K562 (cell line): Measurements from ENCODE around the gene PRPH2. TPM values are rescaled to one million over a fixed set of nuclear protein-coding genes. Genes with fewer than 3 reads are reported as not detected.

Experiments
- ARID2 ChIP-seq: fragments of 450-650 bp; IDR thresholded peaks from 2 replicates; pipeline ENCODE4 v1.6.1; 2017; ENCODE audit warnings: antibody characterized with exemption, mild to moderate bottlenecking
- CREB5 ChIP-seq: fragments of 250-450 bp; sonication (Bioruptor Pico); IDR thresholded peaks from 2 replicates; pipeline ENCODE4 v1.5.0; 2020; ENCODE audit warnings: mild to moderate bottlenecking
- EP400 ChIP-seq: fragments of 450-650 bp; IDR thresholded peaks from 2 replicates; pipeline ENCODE4 v1.6.1; 2017; ENCODE audit warnings: antibody characterized with exemption, mild to moderate bottlenecking, moderate library complexity
- GATA2 ChIP-seq: sonication (generic); formaldehyde crosslinking; IDR thresholded peaks from 2 replicates; pipeline ENCODE4 v1.4.0; 2020; ENCODE audit warnings: mild to moderate bottlenecking, missing genetic modification reagents
- HNRNPUL1 ChIP-seq: fragments of 200-400 bp; formaldehyde crosslinking; IDR thresholded peaks from 2 replicates; pipeline ENCODE4 v1.6.1; 2017; ENCODE audit warnings: low read length
- ILK ChIP-seq: fragments of 450-650 bp; IDR thresholded peaks from 2 replicates; pipeline ENCODE4 v1.6.1; 2016; ENCODE audit warnings: missing genetic modification characterization, low read depth, mild to moderate bottlenecking, missing compliant biosample characterization, moderate library complexity, borderline replicate concordance
- KLF6 ChIP-seq: fragments of 250-450 bp; sonication (Bioruptor Pico); IDR thresholded peaks from 2 replicates; pipeline ENCODE4 v1.4.0; 2020; ENCODE audit warnings: mild to moderate bottlenecking, moderate library complexity, borderline replicate concordance
- NCOA6 ChIP-seq: fragments of 450-650 bp; IDR thresholded peaks from 2 replicates; pipeline ENCODE4 v1.6.1; 2017; ENCODE audit warnings: mild to moderate bottlenecking
- RHOXF2B ChIP-seq: fragments of 250-450 bp; sonication (Bioruptor Pico); conservative IDR thresholded peaks from 2 replicates; pipeline ENCODE4 v1.5.1; 2021
- RREB1 ChIP-seq: fragments of 250-450 bp; sonication (Bioruptor Pico); IDR thresholded peaks from 2 replicates; pipeline ENCODE4 v1.4.0; 2020
- TBL1XR1 ChIP-seq, 2 experiments: IDR thresholded peaks; 2 replicates each; pipeline ENCODE4 v1.6.1; 2012; ENCODE audit warnings: improper control_type of control experiment in 2 of 2, low read length in 2 of 2, mild to moderate bottlenecking in 1 of 2
- ZKSCAN1 ChIP-seq: fragments of 150-350 bp; IDR thresholded peaks from 2 replicates; pipeline ENCODE4 v1.6.1; 2016; ENCODE audit warnings: low read depth, low read length
- ZNF584 ChIP-seq: fragments of 200-800 bp; sonication (Bioruptor generic); IDR thresholded peaks from 2 replicates; pipeline ENCODE4 v1.6.1; 2016; ENCODE audit warnings: low read depth, mild to moderate bottlenecking, missing genetic modification characterization, missing compliant biosample characterization
- ZNF644 ChIP-seq: fragments of 200-800 bp; sonication (Bioruptor generic); IDR thresholded peaks from 2 replicates; pipeline ENCODE4 v1.6.1; 2016; ENCODE audit warnings: low read depth, missing genetic modification characterization, missing compliant biosample characterization
- polyA plus RNA-seq, 8 experiments: library from polyadenylated mRNA; depleted of rRNA in 4 of 8; stranded (reverse) in 5 of 8; unstranded in 3 of 8; fragments of >200 nt; fragmentation: Nextera tagmentation in 2 of 8; fragmentation: Illumina TruSeq in 1 of 8; extraction: Ambion mirVana in 2 of 8; extraction: Trizol in 1 of 8; gene quantifications; 2 replicates each; pipeline versions ENCODE4 v1.2.1 to v1.2.3, GENCODE V29; 2011 to 2014; ENCODE audit warnings: inconsistent platforms in 1 of 8, missing spikeins in 1 of 8
- total RNA-seq, 7 experiments: library from RNA; depleted of rRNA in 6 of 7; stranded (reverse); fragments of >200 nt in 6 of 7; fragmentation: Illumina TruSeq in 2 of 7; extraction: Trizol in 2 of 7; gene quantifications; 2 replicates each; pipeline versions ENCODE4 v1.2.1 to v1.2.3, GENCODE V29; 2011 to 2021; ENCODE audit warnings: low replicate concordance in 1 of 7
- TF ChIP-seq, protein P1 (sequence below): fragments of 150-350 bp; conservative IDR thresholded peaks from 2 replicates; pipeline ENCODE4 v1.6.1; 2014; ENCODE audit warnings: low read length

PRPH2 gene
- total and polyA plus RNA-seq, 9 of the 15 experiments (the other 6 are each of a cell fraction or from before 2014, with no cell fraction given) = 0.03 to 0.11 (median 0.03) TPM; not detected in 5

- TF ChIP-seq CREB5 (CRISPR knock-in tag) (no peak), RHOXF2B (CRISPR knock-in tag) (no peak), GATA2 (CRISPR knock-in tag) (no peak), ZNF584 (CRISPR knock-in tag) (no peak), ZKSCAN1 (no peak), HNRNPUL1 (no peak), ILK (tag) (no peak), ZNF644 (no peak; the same call in 1 of the 2 replicates), EP400 (peak; percentile 62), TBL1XR1 (IDR thresholded peaks at IDR 0.05; ENCODE audit: low read length in 2 of 2) (no peak), ARID2 (no peak), KLF6 (CRISPR knock-in tag) (peak; percentile 86; the same call in 1 of the 2 replicates), RREB1 (CRISPR knock-in tag) (no peak), NCOA6 (no peak)
- TF ChIP-seq, protein P1, sequence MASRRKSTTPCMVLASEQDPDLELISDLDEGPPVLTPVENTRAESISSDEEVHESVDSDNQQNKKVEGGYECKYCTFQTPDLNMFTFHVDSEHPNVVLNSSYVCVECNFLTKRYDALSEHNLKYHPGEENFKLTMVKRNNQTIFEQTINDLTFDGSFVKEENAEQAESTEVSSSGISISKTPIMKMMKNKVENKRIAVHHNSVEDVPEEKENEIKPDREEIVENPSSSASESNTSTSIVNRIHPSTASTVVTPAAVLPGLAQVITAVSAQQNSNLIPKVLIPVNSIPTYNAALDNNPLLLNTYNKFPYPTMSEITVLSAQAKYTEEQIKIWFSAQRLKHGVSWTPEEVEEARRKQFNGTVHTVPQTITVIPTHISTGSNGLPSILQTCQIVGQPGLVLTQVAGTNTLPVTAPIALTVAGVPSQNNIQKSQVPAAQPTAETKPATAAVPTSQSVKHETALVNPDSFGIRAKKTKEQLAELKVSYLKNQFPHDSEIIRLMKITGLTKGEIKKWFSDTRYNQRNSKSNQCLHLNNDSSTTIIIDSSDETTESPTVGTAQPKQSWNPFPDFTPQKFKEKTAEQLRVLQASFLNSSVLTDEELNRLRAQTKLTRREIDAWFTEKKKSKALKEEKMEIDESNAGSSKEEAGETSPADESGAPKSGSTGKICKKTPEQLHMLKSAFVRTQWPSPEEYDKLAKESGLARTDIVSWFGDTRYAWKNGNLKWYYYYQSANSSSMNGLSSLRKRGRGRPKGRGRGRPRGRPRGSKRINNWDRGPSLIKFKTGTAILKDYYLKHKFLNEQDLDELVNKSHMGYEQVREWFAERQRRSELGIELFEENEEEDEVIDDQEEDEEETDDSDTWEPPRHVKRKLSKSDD = no peak
Observed at GRCh38 chr6:42746463-42747391, 24.3 kb upstream of the PRPH2 start (continued).
